ENCODE data around the gene PITRM1.

PITRM1 gene

GRCh38 chr10:3098689-3099088 is 73.9 kb downstream of the PITRM1 start:
- Mint-ChIP-seq H3K27me3 (ENCODE audit: low read depth) (peaks cover 4% of the 10 kb centered on the region), H3K4me1 (peaks cover 24% of the 10 kb centered on the region), H3K4me3 (no peak overlapping the region), H3K27ac (no peak overlapping the region), H3K36me3 (ENCODE audit: low read depth) (peaks cover 13% of the 10 kb centered on the region), H3K9me3 (no peaks in the 10 kb centered on the region)
- no peak for TF ChIP-seq CTCF (IDR thresholded peaks at IDR 0.05; ENCODE audit: unreplicated experiment in 3 of 3)

- H3K9me3 Mint-ChIP-seq: no peaks in the 10 kb centered on the region
- no peaks in the 10 kb centered on the region for H3K27me3 Mint-ChIP-seq (ENCODE audit: low read depth)
- no peak overlapping the region for H3K4me3 Mint-ChIP-seq
- H3K4me1 Mint-ChIP-seq: peaks cover 20% of the 10 kb centered on the region
- no peak for TF ChIP-seq CTCF (IDR thresholded peaks at IDR 0.05; ENCODE audit: unreplicated experiment in 3 of 3)
- H3K36me3 Mint-ChIP-seq (ENCODE audit: low read depth): peaks cover 9% of the 10 kb centered on the region
- no peak overlapping the region for H3K27ac Mint-ChIP-seq
Observed at GRCh38 chr10:3097160-3097559, 75.4 kb downstream of the PITRM1 start.

- no peaks in the 10 kb centered on the region for H3K9me3 Mint-ChIP-seq
- peaks cover 9% of the 10 kb centered on the region for H3K36me3 Mint-ChIP-seq (ENCODE audit: low read depth)
- H3K4me1 Mint-ChIP-seq: peaks cover 24% of the 10 kb centered on the region
- no peaks in the 10 kb centered on the region for H3K27me3 Mint-ChIP-seq (ENCODE audit: low read depth)
- peak overlapping the region in 1 of 3 experiments; percentile 89 for H3K27ac Mint-ChIP-seq
- TF ChIP-seq CTCF (IDR thresholded peaks at IDR 0.05; ENCODE audit: unreplicated experiment in 3 of 3): no peak
- H3K4me3 Mint-ChIP-seq: no peak overlapping the region
Observed at GRCh38 chr10:3096149-3096548, 76.4 kb downstream of the PITRM1 start.

- H3K36me3 Mint-ChIP-seq (ENCODE audit: low read depth): peaks cover 9% of the 10 kb centered on the region
- no peaks in the 10 kb centered on the region for H3K9me3 Mint-ChIP-seq
- peaks cover 29% of the 10 kb centered on the region for H3K4me1 Mint-ChIP-seq
- H3K27ac Mint-ChIP-seq: peak overlapping the region; percentile 79 to 89 (median 87)
- no peak overlapping the region for H3K4me3 Mint-ChIP-seq
- H3K27me3 Mint-ChIP-seq (ENCODE audit: low read depth): peaks cover 1% of the 10 kb centered on the region
- no peak for TF ChIP-seq CTCF (IDR thresholded peaks at IDR 0.05; ENCODE audit: unreplicated experiment in 3 of 3)
Observed at GRCh38 chr10:3095373-3096139, 77.0 kb downstream of the PITRM1 start.

GRCh38 chr10:3094609-3095036 is 78.0 kb downstream of the PITRM1 start:
- H3K27me3 Mint-ChIP-seq (ENCODE audit: low read depth): peaks cover 5% of the 10 kb centered on the region
- H3K27ac Mint-ChIP-seq: peak overlapping the region; percentile 87 to 89 (median 88)
- H3K9me3 Mint-ChIP-seq: no peaks in the 10 kb centered on the region
- no peak for TF ChIP-seq CTCF (IDR thresholded peaks at IDR 0.05; ENCODE audit: unreplicated experiment in 3 of 3)
- peaks cover 5% of the 10 kb centered on the region for H3K36me3 Mint-ChIP-seq (ENCODE audit: low read depth)
- peaks cover 29% of the 10 kb centered on the region for H3K4me1 Mint-ChIP-seq
- no peak overlapping the region for H3K4me3 Mint-ChIP-seq

- Mint-ChIP-seq H3K4me3 (no peak overlapping the region), H3K27me3 (ENCODE audit: low read depth) (peaks cover 5% of the 10 kb centered on the region), H3K36me3 (ENCODE audit: low read depth) (peaks cover 4% of the 10 kb centered on the region), H3K9me3 (no peaks in the 10 kb centered on the region), H3K27ac (peak overlapping the region; percentile 87 to 89 (median 88)), H3K4me1 (peaks cover 29% of the 10 kb centered on the region)
- no peak for TF ChIP-seq CTCF (IDR thresholded peaks at IDR 0.05; ENCODE audit: unreplicated experiment in 3 of 3)
Observed at GRCh38 chr10:3093996-3094395, 78.6 kb downstream of the PITRM1 start.
